Activated CD8-positive, alpha-beta memory T cell treated with anti-CD3 and anti-CD28 coated beads, Interleukin-2, amount 50 U/mL, for 24 hours (primary cell): Measurements from ENCODE around the gene OMP.
"Not testable (repeated sequence)": the region's sequence is repeated elsewhere in the genome, so short reads cannot be mapped to it uniquely, and the experiment has no call there.

Experiments
- DNase-seq: peaks from one replicate; pipeline ENCODE4 v3.0.0-alpha.2; 2020; ENCODE audit errors: extremely low read depth

Gene OMP

DNA sequence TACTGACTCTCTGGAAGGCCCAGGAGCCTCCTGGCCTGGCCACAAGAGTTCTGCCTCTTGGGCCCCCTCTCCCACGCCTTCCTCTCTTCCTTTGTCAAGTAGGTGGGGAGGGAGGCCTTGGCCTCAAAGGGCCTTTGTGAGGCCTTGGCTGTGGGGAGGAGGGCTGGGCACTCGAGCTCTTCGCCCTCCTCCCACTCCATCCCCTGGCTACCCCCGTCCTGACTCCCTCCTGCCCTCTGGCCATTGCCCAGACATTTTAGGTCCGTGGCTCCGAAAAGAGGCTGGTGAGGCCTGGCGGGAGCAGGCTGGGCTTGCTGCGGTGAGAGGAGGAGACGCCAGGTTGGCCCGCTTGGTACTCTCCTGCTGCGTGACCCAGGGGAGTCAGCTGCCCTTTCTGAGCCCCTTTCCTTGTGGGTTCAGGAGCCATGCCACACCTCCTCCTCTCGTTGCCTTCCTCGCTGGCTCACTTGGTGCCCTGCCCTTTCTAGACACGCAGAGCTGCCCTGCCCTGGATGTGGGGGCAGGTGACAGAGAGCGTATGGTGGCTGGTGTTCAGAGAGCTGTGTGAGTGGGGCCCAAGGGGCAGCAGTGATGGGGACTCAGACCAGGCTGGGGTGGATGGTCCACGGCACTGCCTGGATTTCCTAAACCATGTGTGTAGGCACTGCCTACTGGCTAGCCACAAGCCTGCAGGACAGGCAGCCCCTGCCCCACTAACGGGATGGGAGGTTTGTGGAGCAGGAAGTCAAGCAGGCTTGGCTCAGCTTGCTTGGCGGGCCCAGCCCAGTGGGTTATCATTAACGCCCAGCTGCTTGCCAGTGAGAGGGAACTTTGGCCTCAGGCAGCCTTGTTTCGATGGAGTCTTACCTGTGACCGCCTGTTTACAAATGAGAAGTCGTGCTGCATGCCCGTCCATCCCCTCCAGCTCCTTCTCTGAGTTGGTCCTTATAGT lies 15.8 kb upstream of the OMP start:
- DNase-seq: no peak

DNA sequence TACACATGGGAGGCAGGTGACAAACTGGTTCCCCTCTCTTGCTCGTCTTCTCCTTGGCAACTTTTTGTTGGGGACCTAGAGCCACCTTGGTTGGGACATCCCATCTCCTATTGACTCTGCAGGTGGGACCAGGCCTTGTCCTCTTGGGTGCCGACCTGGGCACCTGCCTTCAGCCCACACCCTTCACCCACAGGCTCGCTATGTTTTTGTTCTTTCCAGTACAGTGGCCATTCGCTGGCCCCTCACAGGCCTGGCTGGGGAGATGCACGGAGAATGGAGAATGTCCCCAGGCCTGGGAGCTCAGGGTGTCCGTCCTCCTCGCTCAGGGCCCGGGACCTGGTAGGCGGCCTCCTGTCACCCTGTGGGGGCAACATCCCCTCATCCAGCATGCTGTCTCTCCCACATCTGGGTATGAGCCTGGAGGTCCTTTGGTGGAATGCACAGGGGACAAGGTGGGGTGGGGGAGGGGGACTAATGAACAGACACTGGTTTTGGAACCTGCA lies 14.9 kb upstream of the OMP start:
- no peak for DNase-seq

DNA sequence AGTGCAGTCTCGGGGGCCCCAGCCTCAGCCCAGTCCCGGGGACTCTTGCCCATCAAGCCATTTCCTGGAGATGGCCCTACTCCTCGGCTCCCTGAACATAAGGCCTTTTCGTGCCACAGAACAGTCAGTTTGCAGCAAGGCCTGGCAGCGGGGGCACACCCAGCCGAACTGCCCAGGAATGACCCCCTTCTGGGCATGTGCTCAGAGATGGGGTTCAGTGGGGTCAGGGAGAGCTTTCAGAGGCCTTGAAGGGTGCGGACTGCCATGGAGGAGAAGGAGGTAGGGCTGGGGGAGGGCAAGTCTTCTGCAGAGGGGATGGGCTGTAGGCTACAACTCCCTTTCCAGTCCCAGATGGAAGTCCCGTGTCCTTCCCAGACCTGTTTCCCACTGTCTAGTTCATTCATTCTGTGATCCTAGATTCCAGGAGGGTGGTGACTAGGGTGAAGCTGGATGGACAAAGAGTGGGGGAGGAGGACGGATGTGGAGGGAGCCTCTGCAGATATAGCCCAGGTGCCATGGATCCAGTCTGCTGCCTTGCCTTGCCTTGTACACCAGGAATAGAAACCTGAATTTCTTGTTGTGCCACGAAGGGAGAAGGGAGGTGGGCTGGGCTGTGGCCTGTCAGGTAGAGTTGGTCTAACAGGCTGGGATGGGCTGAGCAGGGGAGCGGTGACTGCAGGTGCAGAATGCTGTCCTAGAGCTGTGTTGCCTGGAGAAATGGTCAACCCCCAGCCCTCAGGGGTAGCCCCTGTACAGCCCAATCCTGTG lies 14.2 kb upstream of the OMP start:
- DNase-seq: no peak

DNA sequence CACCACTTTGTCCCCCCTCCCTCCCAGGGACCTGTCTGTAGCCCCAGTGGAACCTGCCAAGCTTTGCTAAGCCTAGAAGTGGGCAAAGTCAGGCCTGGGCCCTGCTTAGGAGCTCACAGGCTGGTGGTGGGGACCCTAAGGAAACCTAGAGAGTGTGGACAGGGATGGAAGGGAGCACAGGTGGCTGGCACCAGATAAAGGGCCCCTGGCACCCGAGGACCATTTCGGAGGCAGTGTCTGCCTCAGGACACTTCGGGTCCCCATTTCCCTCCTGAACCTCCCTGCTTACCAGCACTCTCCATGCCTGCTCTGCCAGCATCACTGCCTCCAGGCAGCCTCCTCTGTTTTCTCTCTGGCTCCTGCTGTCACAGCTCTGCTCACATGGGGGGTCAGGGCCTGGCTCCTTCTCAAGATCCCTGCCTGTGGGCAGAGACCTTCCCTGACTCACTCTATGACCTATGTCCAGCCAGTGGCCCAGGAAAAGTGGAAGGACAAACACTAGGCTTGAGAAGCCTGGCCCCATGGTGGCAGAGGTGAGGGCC lies 13.6 kb upstream of the OMP start:
- no peak for DNase-seq

DNA sequence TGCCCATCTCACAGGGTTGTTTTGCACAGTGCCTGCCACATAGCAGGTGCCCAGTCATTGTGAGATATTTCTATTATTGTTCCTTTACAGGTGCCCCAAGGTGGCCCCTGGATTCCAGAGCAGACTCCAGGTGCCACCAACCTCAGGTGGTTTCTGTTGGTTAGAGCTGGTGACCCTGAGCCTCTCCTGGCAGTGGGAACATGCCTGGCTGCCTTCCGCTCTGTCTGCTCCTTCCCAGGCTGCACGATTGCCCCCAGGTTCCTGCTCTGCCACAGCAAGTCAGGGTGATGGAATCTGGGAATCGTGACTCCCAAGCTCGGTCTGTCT lies 12.6 kb upstream of the OMP start:
- no peak for DNase-seq

DNA sequence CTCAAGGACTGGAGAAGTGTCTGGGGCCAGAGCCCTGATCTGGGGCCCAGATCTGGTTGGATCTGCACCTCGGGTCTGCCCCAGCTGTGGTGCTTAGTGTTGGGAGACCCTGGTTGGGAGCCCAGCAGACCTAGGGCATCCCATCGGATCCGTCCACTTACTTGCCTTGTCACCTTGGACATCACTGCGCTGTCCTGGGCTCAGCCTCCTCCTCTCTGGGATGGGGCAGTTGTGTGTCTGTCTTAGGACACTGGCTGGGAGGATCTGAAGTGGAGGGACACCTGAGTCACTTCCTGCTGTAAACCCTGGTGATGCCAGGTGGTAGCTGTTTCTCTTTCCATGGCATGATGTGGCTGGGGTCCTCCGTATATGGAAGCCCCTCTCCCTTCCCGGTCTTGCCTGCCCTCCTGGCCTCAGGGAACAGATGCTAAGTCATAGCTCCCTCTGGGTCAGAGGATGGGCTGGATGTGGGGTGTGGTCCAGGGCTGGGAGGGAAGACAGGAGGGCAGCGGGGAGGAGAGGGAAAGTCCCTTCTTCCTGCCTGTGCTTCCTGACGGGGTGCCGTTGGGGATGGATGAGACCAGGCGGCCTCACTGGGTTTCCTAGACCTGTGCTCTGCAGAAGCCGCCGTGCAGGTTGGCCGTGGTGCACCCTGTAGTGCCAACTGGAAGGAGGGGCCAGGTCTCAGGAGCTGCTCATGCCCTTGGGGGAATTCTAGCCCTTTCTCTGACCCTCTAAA lies 12.1 kb upstream of the OMP start:
- DNase-seq: no peak

DNA sequence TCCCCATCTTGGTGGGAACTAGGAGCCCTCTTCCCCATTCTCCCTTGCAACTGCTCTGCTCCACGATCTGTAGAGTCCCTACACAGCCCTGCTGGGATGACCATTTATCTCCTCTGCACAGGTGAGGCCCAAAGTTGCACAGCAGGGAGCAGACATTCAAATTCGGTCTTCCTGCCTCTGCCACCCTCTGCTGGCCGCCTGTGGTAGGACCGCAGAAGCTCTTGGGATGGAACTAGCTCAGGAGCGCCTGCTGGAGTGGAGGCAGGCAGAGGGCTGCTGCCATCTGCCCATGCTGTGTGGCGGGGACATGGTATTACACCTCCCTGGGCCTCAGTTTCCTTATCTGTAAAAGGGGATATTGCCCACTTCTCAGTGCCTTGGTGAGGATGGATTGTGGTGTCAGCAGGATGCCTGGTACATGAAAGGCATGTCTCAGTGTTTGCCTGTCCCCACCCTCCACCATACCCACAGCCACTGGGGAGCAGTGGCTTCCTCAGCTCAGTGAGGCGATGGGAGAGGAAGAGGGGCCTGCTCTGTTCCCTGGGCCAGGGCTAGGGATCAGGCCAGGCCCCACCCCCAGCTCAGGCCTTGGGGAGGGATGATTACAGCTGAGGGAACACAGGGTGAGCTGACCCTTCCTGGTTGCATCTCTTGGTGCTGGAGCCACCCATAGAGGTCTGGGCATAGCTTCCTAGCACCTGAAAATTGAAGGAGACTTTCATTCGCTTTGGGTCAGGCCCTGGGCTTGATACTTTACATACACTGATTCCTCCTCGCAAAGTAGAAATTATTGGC lies 11.3 kb upstream of the OMP start:
- DNase-seq: peak; percentile 41

DNA sequence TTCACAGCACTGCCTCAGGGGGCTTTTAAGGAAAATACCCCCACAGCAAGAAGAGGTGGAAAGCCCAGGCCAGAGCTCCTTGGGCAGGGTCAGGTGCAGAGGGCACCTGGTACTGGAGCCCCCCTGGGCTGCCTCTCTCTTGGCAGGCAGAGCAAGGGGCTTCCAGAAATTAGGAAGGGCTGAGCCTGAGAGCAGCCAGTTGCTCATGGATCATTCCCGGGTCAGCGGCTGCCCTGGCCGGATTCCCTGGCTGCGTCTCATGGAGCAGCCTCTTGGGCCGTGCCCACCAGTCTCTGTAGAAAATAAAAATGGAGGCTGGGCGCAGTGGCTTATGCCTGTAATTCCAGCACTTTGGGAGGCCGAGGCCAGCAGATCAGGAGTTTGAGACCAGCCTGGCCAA lies 10.3 kb upstream of the OMP start:
- no peak for DNase-seq

DNA sequence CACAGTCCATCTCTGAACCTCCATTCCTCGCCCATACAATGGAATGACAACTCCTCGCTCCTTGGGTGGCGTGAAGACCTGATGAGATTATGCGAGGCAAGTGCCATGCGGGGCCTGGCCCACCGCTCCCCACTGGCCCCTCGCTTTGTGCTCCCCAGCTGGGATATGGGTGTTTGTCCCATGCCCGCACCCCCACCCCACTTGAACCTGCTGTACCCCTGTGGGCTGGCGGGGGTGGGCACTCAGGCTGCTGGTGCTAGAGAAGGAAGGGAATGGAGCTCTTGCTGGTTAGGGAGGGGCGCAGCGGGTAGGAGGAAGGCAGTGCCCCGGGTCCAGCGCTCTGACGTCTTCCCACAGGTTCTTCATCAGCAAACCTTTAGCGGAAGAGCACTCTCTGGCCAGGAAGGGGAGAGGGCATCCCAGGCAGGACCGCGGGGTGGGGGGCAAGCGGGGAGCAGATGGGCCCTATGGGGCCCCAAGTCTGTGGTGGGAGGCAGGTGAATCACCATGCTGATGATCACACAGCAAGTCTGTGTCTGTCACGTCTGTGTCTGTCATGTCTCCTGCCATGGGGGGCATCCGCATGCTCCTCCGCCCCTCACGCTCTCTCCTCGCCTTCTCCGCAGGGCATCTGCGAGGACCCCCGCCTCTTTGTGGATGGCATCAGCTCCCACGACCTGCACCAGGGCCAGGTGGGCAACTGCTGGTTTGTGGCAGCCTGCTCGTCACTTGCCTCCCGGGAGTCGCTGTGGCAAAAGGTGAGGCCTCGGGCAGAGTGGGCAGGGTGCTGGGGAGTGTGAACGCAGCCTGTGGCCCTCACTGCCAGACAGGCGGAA lies 9.4 kb upstream of the OMP start:
- no peak for DNase-seq

DNA sequence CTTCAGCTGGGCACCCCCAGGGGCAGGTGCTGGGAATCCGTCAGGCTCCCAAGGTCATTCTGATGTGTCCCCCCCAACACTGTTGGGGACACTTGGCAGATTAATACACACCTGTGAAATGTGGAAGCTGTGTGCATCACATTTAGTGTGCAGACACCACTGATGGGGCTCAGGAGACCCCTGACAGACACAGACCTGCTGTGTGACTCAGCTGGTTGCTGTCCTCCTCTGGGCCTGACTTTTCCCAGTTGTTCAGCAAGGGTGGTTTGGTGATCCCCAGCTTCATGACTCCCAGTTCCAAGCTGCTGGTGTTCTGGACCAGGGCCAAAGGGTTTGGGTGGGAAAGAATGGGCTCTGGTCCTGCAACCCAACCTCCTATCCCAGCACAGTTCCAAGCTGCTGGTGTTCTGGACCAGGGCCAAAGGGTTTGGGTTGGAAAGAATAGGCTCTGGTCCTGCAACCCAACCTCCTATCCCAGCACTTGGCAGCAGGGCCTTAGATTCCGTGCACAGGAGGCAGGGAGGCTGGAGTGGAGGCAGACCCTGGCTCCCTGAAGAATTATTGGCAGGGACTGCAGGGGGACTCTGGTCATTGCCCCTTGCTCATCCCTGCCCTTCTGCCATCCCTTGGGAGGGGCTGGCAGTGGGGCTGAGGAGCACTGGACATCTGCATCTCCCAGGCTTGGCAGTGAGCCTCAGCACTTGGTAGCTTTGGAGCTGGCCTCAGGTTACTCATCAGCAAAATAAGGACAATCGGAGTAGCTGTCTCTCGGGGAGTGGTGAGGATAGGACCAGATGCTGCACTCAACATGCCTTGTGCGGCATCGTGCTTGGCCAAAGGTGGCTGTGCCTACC lies 8.4 kb upstream of the OMP start:
- no peak for DNase-seq

DNA sequence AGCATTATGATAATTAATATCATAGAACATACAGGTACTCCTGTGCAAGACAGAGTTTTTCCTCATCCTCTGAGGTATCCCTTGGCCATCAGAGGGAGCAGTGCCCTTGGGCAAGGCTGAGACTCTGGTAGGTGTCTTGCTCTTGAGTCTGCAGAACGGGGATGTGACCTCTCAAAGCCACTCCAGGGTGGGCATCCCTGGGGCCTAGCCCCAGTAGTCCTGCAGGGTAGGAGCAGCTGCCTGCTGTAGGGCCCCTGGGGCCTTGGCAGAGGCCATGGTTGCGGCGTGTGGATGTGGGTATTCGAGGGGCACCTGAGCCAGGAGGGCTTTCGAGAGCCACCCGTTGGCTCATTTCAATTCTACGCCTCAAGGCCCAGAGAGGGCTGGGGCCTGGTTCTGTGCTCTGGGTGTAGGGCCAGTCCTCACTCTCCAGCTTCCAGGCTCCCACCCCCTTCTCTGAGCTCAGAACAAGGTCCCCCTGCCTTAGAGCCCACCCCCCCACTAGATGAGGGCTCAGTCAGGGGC lies 7.7 kb upstream of the OMP start:
- DNase-seq: no peak

DNA sequence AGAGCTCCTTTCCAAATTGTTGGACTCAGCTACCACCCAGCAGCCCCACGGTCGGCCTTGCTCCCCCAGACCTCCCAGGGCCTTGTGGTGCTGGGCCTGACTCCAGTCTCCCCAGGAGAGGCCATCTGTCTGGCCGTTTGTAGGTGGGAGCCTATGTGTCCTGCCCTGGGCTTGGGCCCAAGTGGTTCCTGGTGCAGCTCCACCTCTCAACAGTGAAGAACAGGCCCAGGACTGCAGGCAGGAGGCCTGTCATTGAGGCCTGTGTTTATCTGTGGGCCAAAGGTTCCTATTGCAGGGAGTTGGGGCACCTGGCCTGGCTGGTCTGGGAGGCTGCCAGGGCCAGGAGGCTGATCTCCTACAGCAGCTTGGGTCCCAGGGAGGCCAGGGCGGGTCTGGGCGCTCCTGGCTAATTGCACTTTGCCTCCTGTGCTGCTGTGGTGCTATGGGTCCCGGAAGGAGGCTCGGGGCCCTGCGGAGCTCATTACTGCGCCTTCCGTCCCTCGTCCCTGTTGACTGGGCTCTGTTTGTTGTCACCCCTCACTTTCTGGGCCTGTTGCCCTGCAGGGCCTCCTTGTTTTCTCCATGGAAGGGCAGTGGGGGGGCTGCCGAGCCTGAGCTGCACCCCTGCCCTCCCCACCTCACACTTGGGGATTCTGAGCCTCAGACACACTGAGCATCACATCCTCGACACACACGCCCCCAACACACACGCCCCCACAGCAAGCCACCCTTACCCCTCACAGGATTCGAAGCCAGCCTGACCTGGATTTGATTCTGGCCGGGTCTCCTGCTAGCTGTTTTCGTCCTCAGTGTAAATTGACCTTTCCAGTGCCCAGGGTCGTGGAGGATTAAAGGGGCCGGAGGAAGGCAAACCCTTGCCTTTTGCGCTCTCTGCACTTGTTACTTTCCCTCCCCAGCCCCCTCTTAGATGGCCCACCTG lies 6.8 kb upstream of the OMP start:
- DNase-seq: no peak

DNA sequence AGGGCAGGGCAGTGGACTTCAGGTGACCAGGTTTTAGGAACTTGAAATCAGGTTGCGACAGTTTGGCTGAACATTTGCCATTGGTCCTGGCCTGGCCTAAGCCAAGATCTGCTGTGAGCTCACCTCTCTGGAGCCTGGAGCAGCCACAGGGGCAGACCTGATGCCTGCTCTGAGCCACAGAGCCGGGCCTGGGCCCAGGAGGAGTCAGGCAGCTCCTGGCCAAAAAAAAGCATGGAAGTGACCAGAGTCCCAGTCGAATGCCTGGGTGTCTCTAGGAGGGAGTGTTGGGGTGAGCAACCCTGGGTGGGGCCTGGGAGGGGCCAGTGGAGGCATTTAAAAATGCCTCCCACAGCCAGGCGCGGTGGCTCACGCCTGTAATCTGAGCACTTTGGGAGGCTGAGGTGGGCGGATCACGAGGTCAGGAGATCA lies 6.0 kb upstream of the OMP start:
- no peak for DNase-seq

DNA sequence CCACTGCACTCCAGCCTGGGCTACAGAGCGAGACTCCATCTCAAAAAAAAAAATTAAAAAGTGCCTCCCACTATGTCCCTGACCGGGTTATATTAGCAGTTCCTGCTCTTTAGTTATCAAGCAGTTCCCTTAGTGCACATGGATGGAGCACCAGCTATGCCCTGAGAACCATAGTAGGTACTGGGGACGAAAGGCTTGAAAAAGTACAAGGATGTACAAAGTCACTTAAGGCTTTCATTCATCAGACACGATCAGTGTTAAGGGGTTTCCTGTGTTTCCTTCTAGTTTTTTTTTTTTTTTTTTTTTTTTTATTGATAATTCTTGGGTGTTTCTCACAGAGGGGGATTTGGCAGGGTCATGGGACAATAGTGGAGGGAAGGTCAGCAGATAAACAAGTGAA lies 5.5 kb upstream of the OMP start:
- DNase-seq: not testable (repeated sequence)

DNA sequence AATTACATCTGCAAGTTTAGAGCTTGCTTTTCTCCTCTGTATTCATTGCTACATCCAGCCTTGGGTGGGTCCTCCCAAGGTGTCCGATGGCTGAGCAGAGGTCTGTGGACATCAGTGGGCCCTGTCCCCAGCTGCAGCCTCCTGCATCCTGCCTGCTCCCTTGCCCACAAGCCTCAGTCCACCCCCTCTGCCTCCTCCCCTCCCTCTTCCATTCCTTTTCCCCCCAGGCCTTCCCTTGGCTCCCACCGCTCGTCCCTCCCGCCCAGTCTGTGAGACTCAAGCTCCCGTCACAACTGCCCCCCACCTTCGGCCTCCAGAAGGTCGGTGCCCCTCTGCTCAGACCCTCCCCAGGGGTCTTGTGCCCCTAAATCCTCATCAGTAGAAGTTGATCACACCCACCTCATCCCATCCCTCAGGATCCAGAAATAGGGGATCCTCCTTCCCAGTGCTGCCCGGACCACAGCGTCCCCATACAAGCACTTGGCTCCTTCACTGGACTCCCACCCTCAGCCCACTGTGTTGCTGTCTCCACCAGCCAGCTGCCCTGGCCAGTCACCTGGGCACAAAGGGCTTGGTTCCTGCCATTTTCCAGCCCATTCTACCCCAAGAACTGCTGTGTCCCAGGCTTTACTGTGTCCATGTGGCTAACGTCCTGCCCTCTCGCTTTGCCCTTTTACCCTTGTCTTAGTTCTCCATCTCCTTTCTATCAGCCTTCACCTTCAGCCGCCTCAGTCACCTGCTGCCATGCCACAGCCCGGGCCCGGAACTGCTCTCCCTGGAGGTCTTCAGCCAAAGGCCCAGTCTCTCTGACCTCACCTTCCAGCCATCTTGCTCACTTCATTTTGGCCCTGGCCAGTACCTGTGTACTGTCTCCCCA lies 2.2 kb upstream of the OMP start:
- DNase-seq: no peak

DNA sequence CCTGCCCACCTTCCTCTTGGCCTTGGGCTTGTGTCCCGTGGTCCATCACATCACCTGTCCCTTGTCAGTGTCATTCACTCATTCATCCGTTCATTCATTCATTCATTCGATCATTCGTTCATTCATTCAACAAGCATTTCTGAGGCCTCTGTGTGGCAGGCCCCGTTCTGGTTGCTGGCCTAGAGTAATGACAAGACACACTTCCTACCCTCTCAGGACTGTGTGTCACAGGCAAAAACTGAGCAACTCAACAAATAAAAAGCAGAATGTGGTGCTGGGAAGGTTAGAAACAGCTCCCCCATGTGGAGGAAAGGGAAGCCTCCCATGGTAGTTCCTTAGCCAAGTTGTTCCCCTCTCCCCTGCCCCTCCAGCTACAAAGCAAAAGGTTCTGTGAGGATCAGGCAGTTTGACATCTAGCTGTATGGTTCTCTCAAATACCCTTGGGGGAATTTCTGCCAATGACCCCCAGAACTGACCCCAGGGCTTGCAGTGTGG lies 1.6 kb upstream of the OMP start:
- DNase-seq: no peak

DNA sequence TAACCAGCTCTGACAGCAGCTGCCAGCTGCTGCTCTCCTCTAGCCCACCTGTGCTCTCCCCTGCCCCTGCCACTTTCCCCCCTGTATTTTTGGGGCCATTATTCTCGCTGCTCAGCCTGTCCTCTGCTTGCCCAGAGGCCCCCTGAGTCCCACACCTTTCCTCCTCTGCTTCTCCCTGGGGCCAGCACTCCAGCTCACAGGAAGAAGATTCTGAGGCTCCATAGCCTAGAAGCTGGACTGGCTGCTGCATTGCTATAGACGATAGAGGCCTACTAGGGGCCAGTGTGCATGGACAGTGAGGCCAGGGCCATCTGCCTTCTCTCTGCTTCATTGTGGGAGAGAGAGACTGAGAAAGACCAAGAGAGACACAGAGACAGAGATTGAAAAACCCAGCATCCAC lies 679 bp downstream of the OMP start:
- DNase-seq: no peak
